Suppressor macrophage treated with lipopolysaccharide for 4 hours (primary cell): ENCODE results near the gene ZBBX.
"Not testable (repeated sequence)": the region's sequence is repeated elsewhere in the genome, so short reads cannot be mapped to it uniquely, and the experiment has no call there.

Experiments
- DNase-seq: peaks from one replicate; pipeline ENCODE4 v3.0.0-alpha.2; 2020

ZBBX gene, protein sequence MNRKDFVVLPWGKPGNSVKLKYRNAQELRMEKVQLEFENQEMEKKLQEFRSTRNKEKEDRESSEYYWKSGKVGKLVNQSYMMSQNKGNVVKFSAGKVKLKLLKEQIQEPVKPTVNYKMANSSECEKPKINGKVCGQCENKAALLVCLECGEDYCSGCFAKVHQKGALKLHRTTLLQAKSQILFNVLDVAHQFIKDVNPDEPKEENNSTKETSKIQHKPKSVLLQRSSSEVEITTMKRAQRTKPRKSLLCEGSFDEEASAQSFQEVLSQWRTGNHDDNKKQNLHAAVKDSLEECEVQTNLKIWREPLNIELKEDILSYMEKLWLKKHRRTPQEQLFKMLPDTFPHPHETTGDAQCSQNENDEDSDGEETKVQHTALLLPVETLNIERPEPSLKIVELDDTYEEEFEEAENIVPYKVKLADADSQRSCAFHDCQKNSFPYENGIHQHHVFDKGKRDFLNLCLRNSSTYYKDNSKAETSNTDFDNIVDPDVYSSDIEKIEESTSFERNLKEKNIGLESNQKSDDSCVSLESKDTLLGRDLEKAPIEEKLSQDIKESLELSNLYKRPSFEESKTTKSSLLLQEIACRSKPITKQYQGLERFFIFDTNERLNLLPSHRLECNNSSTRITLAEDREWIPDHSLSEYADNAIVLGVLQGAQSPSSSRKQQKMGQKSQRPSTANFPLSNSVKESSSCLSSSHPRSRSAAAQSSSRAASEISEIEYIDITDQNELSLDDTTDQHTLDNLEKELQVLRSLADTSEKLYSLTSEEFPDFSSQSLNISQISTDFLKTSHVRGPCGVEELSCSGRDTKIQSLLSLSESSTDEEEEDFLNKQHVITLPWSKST

GRCh38 chr3:167380004-167380689 lies at the start of gene ZBBX:
Gene ZBBX (minus strand): TSS chr3:167380297. CDS start chr3:167372901, 7,396 bp downstream.
- DNase-seq = peak; percentile 90

GRCh38 chr3:167426962-167427361 lies 46.9 kb upstream of the ZBBX start:
- DNase-seq = not testable (repeated sequence)

- DNase-seq = not testable (repeated sequence)
Measured at GRCh38 chr3:167422396-167422795, 42.3 kb upstream of the ZBBX start.

GRCh38 chr3:167409611-167410010 lies 29.5 kb upstream of the ZBBX start:
- no peak for DNase-seq

DNA sequence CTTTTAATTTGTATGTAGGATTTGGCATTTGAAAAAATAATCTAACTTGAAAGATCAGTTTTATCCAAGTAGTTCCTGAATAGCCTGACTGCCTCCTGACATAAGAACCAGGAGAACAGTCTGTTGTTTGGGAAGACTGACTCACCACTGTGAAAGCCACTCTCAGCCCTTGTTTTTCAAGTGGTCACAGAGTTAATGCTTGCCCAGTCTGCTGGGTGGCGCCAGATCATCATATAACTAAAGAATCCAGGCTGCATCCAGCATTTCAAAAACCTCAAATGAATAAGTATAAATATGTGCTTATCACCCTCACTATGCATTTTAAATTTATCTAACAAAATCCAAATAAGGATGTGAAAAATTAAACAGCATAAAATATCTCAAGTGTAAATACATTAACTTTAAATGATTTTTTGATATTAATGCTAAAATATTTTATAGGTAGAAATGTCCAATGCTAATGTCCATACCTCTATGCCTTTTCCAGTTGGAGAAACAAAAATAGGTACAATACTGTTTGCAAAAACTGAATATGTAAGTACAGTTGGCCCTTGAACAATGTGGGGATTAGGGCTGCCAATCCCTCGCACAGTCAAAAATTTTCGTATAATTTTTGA lies 26.9 kb upstream of the ZBBX start:
- DNase-seq = peak; percentile 65

- no peak for DNase-seq
Measured at GRCh38 chr3:167397826-167398225, 17.7 kb upstream of the ZBBX start.

- no peak for DNase-seq
Measured at GRCh38 chr3:167396075-167396474, 16.0 kb upstream of the ZBBX start.

DNA sequence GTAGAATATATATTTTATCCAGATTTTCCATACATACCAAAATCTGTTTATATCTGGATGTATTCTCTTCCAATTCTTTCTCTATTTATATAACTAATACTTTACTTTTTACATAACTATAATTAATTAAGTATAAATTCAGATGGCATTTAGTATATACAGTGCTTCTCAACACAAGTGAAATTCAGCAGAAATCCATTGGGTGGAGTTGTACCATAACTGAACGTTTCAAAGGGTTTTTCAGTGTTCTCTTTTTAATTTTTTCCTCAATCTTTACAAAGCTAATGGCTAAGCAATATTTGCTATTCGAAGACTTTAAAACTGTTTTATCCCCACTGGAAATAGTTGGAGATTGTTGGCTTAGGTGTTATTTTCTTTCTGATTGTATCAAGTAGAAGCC lies 13.9 kb upstream of the ZBBX start:
- DNase-seq = no peak

GRCh38 chr3:167382155-167382554 lies 2.1 kb upstream of the ZBBX start:
- no peak for DNase-seq

DNA sequence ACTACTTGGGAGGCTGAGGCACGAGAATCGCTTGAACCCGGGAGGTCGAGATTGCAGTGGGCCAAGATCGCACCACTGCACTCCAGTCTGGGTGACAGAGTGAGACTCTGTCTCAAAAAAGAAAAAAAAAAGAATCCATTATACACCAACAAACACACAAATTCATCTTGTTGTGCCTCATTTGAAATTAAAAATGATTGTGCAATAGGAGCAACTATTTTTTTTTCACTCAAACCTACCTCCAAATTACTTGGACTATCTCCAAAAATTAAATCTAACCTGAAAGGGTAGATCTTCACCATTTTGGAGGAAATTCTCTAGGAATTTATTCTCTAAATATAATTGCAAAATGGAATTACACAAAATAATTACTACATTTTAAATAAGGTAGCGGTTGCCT lies 4.6 kb downstream of the ZBBX start:
- DNase-seq = no peak

GRCh38 chr3:167372138-167372537 lies 8.0 kb downstream of the ZBBX start:
- no peak for DNase-seq

GRCh38 chr3:167361948-167362347 lies 18.1 kb downstream of the ZBBX start:
- no peak for DNase-seq

GRCh38 chr3:167361306-167361705 lies 18.8 kb downstream of the ZBBX start:
- DNase-seq = no peak

- DNase-seq = no peak
Measured at GRCh38 chr3:167355446-167355845, 24.7 kb downstream of the ZBBX start.

DNA sequence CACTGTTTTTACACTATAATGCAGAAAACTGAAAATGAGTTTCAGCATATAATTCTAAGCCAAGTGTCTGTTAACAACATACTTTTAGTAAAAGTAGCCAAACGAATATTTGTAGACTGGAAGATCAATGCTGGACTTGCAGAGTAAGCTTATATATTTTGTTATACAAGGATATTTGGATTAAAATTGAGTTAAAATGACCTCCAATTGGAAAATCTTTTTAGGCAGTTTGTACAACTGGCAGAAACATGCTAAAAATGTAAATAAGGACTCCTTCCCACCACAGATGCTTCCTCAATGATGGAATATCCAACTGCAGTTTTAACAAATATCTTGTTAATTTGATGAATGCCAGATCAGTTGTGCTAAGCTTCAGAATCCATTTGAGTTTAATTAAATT lies 25.3 kb downstream of the ZBBX start:
- DNase-seq = no peak

DNA sequence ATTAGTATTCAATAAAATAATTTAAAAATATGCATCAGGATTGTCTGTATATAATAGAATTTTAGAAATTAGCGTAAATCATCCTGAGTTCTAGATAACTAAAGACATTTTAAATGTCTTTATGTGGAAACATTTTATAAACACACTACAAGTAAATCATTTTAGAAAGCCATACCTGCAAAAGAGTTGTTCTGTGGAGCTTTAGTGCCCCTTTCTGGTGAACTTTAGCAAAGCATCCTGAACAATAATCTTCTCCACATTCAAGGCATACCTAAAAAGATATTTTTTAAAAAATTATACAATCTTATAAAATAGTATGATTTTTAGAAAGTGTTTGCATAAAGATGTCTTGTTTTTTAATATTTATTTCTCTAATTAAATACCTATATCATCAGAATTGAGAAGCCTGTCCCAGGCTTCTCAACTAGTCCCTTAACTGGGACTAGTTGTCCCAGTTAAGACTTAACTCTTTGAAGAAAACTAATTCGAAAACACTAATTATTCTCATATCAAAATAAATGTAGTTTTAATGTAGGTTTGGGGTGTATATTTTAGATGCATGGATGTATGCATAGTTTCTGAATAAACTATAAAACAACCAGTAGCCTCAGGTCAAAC lies 29.7 kb downstream of the ZBBX start:
- DNase-seq = peak; percentile 20

- DNase-seq = no peak
Measured at GRCh38 chr3:167346171-167346570, 33.9 kb downstream of the ZBBX start.

GRCh38 chr3:167330993-167331785 lies 48.9 kb downstream of the ZBBX start:
- no peak for DNase-seq

- no peak for DNase-seq
Measured at GRCh38 chr3:167323572-167323971, 56.5 kb downstream of the ZBBX start.

DNA sequence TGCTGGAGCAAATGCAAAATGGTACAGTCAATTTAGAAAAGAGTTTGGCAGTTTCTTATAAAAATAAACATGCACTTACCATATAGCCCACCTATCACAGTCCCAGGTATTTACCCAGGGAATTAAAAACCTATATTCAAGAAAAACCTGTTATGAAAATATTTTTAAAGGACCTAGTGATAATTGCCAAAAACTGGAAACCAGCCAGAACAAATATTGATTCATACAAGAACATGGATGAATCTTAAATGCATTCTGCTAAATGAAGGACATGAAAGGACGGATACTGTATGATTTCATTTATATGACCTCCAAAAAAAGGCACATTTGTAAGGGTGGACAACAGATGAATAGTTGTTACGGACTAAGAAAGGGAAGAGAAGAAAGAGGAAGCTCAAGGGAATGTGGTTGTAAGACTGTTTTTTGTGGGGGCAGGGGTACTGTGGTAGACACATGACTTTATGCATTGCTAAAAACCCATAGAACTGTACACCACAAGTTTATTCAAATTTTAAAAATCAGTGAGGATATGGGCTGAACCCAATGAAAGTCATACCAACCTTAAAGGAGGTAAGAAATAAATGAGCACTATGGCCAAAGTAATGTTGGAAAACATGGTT lies 61.0 kb downstream of the ZBBX start:
- DNase-seq = peak; percentile 5

- DNase-seq = no peak
Measured at GRCh38 chr3:167318306-167318705, 61.8 kb downstream of the ZBBX start.
